ENCODE measurements around the gene LSM3. TPM values are rescaled to one million over a fixed set of nuclear protein-coding genes. Genes with fewer than 3 reads are reported as not detected.

LSM3 gene
- total and polyA plus RNA-seq, 2 experiments from 2014 or later, result 12.4 to 22.1 TPM

GRCh38 chr3:14170531-14171159 lies 8.0 kb upstream of the LSM3 start:
- Histone ChIP-seq H4K20me1 (ENCODE audit: insufficient read depth, poor library complexity, severe bottlenecking) (peaks cover 7% of the 10 kb centered on the region), H3K4me2 (no peak overlapping the region), H3K36me3 (replicated peaks; ENCODE audit: insufficient read depth, low read depth) (peaks cover 4% of the 10 kb centered on the region), H3K4me3 (no peak overlapping the region), H2AFZ (no peak overlapping the region), H3K4me1 (ENCODE audit: insufficient read depth) (no peaks in the 10 kb centered on the region), H3K79me2 (peaks cover 33% of the 10 kb centered on the region), H3K9me2 (replicated peaks; ENCODE audit: insufficient read depth) (no peaks in the 10 kb centered on the region), H3K27ac (peak overlapping the region; percentile 8), H3K9me3 (ENCODE audit: low read depth) (no peaks in the 10 kb centered on the region), H3K27me3 (no peaks in the 10 kb centered on the region)
- TF ChIP-seq CTCF (IDR thresholded peaks at IDR 0.05; ENCODE audit: poor library complexity) (no peak), EZH2 (IDR thresholded peaks at IDR 0.05; ENCODE audit: borderline replicate concordance) (no peak), EZH2phosphoT487 (IDR thresholded peaks at IDR 0.05; ENCODE audit: low read depth, severe bottlenecking, unreplicated experiment) (no peak)
- 74% methylated on average over 2 of the region's 2 CpGs for whole genome bisulfite sequencing (ENCODE audit: low lambda C conversion rate, missing lambda C conversion rate)
- no peak for DNase-seq (ENCODE audit: low spot score)

DNA sequence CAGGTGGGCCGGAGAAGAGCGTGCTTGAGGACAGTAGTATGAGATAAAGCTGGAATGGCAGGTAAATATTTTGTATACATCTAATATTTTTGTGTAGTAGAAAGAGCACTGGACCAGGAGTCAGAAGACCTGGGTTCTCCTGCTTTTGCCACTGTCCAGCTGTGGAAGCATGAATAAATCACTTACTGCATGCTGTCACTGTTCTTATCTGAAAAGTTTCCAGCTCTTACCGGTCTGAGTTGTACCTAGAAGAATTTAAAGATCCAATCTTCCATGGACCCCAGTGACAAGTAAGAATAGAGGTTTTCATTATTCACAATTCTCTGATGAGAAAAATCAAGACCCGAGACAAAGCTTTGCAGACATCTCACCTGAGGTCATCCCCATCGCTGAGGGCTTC lies 6.1 kb upstream of the LSM3 start:
- Histone ChIP-seq H3K27ac (no peak overlapping the region), H4K20me1 (ENCODE audit: insufficient read depth, poor library complexity, severe bottlenecking) (peaks cover 10% of the 10 kb centered on the region), H3K4me1 (ENCODE audit: insufficient read depth) (peaks cover 6% of the 10 kb centered on the region), H2AFZ (no peak overlapping the region), H3K4me2 (no peak overlapping the region), H3K9me3 (ENCODE audit: low read depth) (no peaks in the 10 kb centered on the region), H3K9me2 (replicated peaks; ENCODE audit: insufficient read depth) (no peaks in the 10 kb centered on the region), H3K27me3 (no peaks in the 10 kb centered on the region), H3K4me3 (no peak overlapping the region), H3K36me3 (replicated peaks; ENCODE audit: insufficient read depth, low read depth) (peaks cover 4% of the 10 kb centered on the region), H3K79me2 (peaks cover 51% of the 10 kb centered on the region)
- no peak for DNase-seq (ENCODE audit: low spot score)
- WGBS (ENCODE audit: low lambda C conversion rate, missing lambda C conversion rate), result 95% methylated on average over 5 of the region's 5 CpGs
- no peak for TF ChIP-seq CTCF (IDR thresholded peaks at IDR 0.05; ENCODE audit: poor library complexity)
- TF ChIP-seq EZH2phosphoT487 (IDR thresholded peaks at IDR 0.05; ENCODE audit: low read depth, severe bottlenecking, unreplicated experiment), result no peak

GRCh38 chr3:14174483-14174882 lies 4.1 kb upstream of the LSM3 start:
- H3K9me2 ChIP-seq (replicated peaks; ENCODE audit: insufficient read depth), result no peaks in the 10 kb centered on the region
- no peak for TF ChIP-seq EZH2 (IDR thresholded peaks at IDR 0.05; ENCODE audit: borderline replicate concordance)
- TF ChIP-seq EZH2phosphoT487 (IDR thresholded peaks at IDR 0.05; ENCODE audit: low read depth, severe bottlenecking, unreplicated experiment), result no peak
- no peak for TF ChIP-seq CTCF (IDR thresholded peaks at IDR 0.05; ENCODE audit: poor library complexity)
- WGBS (ENCODE audit: low lambda C conversion rate, missing lambda C conversion rate), result 82% methylated on average over 2 of the region's 2 CpGs
- H3K4me3 ChIP-seq, result no peak overlapping the region
- no peak for DNase-seq (ENCODE audit: low spot score)
- no peak overlapping the region for H2AFZ ChIP-seq
- H3K4me1 ChIP-seq (ENCODE audit: insufficient read depth), result peaks cover 9% of the 10 kb centered on the region
- H3K27me3 ChIP-seq, result no peaks in the 10 kb centered on the region
- no peaks in the 10 kb centered on the region for H3K9me3 ChIP-seq (ENCODE audit: low read depth)
- H4K20me1 ChIP-seq (ENCODE audit: insufficient read depth, poor library complexity, severe bottlenecking), result peaks cover 10% of the 10 kb centered on the region
- H3K27ac ChIP-seq, result no peak overlapping the region
- H3K4me2 ChIP-seq, result no peak overlapping the region
- H3K79me2 ChIP-seq, result peaks cover 57% of the 10 kb centered on the region
- H3K36me3 ChIP-seq (replicated peaks; ENCODE audit: insufficient read depth, low read depth), result peaks cover 4% of the 10 kb centered on the region

All from hepatocyte (in vitro differentiated cells).